ENCODE results near the gene INF2.
A peak's percentile ranks its signal among the peaks of the same experiment; 100 is the strongest.
"Not testable (repeated sequence)": the region's sequence is repeated elsewhere in the genome, so short reads cannot be mapped to it uniquely, and the experiment has no call there.

Gene INF2

DNA sequence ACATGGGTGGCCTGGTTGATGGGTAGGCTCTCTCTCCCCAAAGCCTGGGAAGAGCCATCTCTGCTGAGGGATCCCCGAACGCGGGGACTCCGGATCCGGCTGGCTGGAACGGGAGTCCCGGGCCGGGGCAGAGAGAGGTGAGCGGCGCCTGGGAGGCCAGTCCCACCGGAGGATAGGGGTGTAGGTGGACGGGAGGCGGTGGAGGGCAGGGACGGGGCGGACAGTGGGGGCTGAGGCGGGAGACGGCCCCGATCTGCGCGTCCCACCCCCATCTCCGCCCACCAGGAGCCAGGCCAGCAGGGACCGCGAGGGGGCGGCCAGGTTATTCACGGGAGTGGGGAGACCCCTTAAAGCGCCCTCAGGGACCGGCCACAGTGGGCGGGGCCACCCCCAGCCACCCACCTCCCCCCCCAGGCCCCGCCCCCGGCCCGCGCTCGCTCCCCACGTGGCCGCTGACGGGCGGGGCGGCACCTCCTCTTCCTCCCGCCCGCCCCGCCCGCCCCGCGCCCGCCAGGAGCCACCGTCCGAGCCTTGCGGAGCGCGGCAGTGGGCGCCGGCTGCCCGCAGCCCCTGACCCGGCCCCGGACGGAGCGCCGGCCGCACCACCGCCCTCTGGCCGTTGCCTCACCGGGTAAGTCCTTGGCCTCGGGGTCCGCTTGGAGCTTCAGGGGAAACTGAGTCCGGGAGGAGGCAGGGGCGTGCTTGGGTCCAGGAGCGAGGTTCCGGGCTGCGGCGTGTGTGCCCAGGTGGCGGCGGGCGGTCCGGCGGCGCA lies at the start of gene INF2:
Gene INF2 (plus strand): TSS at position 510 of the 772 bp plus-strand sequence. CDS start 11,748 bp downstream, outside the sequence.
- DNase-seq = peak in 1 of 2 donors; percentile 39

DNA sequence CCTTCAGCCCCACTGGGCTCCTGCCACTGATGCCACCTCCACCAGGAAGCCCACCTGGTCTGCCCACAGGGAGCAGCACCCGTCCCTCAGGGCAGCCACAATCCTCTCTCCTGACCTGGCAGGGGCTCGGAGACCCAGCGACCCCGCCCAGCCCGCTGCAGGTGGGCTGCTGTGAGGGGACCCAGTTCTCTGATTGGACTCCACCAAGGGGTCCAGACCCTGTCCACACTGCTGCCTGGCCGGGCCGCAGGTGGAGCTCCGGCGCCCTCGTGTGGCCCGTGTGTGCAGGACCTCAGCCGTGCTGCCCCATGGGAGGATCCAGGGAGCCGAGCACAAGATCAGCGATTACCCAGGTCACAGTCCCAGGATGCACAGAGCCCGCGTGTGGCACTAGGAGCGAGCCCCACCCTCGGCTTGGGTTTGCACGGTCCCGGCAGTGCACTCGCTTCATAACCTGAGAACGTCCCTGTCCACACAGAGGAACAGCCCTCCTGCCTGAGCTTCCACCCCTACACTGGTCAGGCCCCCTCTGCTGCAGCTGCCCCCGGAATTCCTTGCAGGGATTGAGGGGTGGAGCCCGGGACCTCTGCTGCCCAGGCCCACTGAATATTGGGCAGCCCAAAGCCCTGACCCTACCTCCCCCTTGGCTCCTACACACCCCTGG lies 49.4 kb upstream of the INF2 start:
- DNase-seq = peak in 1 of 2 donors; percentile 31

DNA sequence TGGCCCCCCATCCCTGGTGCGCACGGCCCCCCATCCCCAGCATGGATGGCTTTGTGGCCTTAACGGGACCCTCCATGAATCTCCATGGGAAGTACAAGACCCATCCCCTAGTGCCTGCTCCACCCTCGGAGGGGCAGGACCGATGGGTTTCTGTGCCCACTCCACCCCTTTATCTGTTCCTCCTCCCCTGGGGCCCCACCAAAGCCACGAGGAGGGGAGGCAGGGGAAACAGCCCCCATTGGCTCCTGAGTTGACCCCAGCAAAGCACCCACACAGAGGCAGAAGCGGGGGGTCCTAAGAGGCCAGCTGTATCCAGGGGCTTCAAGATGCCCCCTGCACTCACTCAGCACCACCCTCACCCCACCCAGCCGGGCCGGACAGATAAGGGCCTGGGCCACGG lies 48.7 kb upstream of the INF2 start:
- DNase-seq = no peak

DNA sequence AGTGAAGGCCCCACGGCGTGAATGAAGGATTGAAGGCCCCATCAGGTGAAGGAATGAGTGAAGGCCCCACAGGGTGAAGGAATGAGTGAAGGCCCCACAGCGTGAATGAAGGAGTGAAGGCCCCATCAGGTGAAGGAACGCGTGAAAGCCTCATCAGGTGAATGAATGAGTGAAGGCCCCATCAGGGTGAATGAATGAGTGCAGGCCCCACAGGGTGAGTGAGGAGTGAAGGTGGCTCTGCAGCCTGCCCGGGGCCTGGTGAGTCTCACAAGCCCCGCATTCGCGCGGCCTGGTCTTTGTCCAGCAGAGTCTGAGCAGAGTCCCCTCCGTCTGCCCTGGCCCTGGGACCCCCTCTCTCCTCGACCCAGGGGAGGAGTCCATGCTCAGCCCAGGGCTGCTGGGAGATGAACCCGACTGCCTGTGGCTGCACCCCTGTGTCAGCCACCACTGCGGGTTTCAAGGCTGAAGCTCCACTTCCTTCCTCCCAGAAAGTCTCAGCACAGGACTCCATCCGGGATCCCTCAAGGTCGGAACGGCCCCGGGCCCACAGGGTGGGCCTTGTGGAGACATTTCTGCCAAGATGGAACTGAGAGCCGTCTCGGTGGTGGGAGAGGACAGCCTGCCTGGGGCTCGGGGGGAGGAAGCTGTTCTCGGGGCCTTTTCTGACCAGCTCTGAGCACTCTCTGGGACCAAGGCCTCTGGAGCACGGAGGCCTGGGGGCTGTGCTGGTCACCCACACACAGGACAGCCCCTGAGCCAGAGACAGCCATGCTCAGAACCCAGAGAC lies 47.5 kb upstream of the INF2 start:
- no peak for DNase-seq

DNA sequence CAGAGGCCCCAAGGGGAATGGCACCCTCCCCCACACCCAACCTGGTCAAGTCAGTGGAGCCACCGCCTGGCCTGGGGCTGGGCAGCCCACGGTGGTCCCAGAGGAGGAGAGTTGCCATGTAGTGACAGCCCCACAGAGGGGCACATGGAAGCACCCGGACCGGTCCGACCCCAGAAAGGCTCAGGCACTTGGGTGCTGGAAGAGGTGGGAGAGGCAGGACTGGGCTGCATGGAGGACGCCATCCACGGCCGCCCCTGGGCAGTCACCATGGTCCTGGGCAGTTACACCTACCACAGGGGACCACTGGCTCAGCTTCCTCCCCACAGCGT lies 46.9 kb upstream of the INF2 start:
- DNase-seq = no peak

DNA sequence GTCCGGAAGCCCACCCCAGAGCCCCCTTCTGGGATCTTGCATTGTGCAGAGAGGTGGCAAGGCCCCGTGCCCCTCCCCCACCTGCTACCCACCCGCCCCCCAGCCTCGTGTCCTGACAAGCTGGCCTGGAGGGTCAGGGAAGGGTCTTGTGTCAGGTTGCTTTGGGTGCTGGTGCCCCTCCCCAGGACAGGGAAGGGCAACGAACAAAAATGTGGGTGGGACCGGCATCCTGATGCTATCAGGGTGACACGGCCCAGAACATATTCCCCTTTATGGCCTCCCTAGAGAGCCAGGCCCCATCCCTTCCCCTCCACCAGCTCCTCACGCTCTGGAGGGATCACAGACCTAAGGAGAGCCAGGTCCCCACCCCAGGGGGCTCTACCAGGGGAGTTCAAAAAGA lies 46.1 kb upstream of the INF2 start:
- DNase-seq = no peak

DNA sequence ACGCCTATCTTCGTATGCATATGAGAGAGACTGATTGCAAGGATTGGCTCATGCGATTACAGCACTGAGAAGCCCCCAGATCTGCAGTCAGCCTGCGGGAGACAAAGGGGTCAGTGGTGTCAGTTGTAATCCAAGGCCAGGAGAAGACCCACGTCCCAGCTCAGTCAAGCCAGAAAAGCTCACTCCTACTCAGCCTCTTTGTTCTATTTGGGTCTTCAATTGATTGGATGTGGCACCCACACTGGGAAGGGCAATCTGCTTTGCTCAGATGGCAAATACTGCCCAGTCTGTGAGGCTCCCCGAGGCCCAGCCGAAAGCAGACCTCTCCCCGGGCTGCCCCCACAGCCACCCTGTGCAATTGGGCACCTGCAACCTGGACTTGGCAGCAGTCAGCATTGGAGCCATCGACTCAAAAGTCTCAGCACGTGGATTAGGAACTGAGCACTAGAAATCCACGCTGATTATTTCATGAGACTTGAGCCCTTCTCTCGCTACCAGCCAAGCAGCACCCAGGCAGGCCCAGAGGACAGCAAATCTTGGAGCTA lies 45.3 kb upstream of the INF2 start:
- no peak for DNase-seq

DNA sequence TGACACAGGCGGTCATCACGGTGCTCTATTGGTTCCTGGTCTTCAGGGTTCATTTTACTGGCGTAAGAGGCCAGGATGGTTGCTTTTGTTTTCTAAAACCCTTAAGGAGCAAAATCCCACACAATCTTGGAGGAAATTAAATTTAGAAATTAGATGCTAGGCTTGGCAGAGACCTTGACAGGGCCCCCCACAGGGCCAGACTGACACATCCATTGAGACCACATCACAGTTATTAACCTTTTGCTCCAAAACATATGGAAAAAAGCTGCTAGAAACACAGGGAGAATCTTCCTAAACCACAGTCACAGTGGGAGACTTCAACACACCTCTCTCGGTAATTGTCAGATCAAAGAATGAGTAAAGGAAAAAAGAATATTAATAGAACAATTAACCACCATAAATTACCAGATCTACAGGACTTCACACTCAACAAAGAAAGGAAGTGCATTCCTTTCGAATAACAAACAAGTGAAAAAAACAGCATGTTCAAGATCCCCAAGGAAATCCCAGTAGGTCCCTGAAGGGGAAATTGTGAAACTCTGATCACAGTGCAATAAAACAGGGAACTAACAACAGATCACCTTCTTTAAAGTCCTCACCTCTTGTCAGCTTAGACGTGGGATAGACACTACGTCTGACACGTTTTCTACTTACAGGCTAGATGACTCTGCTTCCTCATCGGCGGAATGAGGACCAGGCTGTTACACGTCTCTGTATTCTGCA lies 44.6 kb upstream of the INF2 start:
- no peak for DNase-seq

DNA sequence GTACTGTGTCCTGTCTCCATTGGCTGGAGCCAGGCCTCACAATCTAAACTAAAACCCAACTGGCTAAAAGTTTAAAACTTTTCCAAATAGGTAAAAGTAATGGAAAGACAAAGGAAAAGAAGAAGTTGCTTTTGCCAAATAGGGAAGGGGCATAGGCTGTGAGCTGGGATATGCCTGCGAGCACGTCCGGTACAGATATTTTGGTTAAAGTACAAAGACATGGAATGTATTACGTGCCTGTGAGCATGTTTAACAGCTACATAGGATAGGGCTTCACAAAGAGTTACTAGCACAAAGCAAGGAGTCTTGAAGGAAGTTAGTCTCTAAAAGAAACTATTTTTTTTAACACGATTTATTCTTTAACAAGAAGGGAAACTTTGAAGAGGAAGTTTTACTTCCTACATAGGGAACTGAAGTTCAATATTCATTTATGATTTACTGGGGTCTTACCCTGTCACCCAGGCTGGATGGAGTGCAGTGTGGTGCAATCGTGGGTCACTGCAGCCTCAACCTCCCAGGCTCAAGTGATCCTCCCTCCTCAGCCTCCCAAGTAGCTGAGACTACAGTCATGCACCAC lies 41.9 kb upstream of the INF2 start:
- DNase-seq = no peak

DNA sequence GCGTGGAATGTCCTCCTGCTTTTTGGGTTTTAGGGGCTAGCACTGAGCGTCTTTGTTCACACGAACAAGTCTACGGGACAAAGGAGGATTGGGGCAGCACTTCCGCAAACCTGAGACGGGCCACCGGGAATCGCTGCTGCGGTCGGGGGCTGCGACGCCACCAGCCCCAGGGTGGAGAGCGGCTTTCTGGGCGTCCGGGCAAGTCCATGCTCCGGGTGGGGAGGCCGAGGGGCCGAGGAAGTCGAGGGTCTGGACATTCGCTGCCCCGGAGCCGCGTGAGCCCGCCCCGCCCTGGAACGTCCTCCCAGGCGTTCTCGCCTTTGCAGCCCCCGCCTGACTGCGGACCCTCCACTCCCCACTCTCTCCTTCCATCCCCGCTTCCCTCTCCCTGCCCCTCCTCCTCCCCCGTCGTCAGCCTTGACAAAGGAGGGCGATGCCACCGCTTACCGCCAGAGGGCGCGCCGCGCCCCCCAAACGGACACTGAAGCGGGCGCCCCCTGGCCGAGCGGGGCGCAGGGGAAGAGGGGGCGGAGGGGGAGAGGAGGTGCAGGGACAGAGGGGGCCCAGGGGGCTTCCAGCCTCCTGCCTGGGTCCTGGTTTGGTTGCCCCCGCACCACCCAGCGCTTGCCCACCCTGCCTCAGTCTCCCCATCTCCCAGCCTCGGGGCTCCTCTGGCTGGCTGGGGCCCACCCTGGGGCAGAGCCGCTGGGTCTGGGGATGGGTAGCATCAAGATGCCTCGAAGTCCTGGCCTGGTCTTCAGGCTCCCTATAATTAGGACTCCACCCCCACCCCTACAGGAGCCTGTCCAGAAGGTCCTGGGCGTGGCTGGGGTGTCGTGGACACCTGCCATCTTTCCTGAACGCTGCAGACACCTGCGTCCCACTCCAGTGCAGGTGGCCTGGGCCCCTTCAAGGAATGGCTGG lies 39.1 kb upstream of the INF2 start:
- peak; percentile 30 to 40 for DNase-seq

DNA sequence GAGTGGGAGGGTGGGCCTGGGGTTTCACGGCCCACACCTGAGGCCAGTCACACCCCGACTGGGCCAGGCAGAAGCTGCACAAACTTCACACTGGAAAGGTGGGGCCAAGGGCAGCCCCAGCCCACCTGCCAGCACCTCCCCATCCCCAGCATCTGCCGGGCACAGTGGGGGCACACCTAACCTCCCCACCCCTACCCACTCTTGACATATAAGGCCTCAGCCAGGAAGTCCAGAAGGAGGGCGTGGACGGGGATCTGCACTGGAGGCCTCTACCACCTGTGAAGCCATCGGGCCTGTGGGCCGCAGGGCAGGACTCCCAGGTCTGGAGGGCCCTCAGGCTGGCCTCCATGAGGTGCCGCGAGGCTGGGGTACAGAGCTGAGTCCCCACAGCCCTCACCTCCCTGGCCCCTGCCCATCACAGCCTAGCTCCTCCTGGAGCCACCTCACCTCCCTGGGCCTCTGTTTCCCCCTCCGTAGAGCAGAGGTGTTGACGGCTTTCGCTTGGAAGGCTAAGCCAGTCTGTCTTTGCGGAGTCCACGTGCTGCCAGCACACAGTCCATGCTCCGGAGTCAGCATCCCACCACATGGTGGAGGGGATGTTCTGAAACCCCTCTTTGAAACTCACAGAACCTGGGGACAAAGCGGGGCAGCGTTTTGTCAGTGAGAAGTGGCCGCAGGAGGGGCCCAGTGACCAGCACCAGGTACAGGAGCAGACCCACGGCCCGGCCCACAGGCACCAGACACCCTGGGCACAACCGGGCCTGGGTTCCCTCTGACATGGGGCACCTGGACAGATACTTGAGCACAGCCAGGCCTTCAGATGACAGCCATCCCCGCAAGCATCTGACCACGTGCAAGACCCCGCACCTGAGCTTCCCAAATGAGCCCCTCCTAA lies 38.2 kb upstream of the INF2 start:
- DNase-seq = no peak

DNA sequence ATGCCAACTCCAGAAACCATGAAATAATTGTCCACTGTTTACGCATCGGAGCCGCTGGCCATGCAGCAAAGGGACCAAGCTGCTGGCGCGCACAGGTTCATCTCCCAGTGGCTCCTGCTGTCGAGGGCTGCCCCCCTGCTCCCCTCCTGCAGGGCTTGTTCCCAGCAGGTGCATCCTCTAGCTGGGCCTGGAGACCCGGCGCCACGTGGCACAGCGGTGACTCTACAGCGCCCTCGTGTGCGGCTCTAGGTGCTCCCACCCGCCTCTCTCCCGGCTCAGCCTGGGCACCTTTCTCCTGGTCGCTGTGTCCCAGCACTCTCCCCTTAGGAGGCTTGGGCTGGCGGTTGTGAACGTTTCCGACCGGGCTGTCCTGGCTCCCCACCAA lies 37.5 kb upstream of the INF2 start:
- DNase-seq = no peak

DNA sequence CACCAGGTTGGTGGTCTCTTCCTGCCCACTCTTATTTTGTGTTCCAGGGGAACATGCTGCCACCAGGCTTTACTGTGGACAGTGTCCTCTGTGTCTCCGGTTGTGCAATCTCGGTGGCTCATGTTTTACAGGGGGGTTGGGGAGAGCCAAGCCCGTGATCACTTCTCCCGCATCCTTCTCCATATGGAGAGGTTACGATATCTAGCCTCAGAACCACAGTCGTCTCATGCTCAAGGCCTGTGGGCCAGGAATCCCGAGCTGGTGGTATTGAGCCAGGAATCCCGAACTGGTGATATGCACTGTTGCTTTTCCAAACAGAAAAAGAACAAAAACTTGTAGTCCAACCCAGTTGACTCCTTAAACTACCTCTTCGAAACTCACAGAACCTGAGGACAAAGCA lies 37.0 kb upstream of the INF2 start:
- no peak for DNase-seq

DNA sequence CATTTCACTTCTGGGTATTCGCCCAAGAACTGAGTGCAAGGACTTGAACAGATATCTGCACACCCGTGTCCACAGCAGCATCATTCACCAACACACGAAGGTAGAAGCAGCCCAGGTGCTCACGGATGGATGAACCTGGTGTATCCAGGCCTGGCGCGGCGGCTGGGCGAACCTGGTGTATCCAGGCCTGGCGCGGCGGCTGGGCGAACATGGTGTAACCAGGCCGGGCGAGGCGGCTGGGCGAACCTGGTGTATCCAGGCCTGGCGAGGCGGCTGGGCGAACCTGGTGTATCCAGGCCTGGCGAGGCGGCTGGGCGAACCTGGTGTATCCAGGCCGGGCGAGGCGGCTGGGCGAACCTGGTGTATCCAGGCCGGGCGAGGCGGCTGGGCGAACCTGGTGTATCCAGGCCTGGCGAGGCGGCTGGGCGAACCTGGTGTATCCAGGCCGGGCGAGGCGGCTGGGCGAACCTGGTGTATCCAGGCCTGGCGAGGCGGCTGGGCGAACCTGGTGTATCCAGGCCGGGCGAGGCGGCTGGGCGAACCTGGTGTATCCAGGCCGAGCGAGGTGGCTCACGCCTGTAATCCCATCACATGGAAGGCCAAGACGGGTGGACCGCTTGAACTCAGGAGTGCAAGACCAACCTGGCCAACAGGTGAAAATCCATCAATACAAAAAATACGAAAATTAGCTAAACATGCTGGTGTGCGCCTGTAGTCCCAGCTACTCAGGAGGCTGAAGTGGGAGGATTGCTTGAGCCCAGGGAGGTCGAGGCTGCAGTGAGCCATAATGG lies 36.1 kb upstream of the INF2 start:
- not testable (repeated sequence) for DNase-seq

DNA sequence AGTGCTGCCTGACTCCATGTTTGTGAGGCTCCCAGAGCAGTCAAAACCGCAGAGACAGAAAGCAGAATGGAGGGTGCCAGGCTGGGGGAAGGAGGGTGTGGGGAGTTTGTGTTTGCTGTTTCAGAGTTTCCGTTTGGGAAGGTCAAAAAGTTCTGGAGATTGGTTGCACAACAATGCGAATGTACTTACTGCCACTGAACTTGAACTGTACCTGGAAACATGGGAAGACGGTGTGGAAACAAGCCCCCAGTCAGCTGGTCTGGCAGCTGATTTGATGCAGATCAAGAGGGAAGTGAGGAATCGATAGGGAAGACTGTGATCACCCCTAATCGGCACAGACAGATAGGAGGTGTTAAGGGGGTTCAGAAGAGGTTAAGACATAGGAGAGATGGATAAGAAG lies 35.3 kb upstream of the INF2 start:
- DNase-seq = no peak

DNA sequence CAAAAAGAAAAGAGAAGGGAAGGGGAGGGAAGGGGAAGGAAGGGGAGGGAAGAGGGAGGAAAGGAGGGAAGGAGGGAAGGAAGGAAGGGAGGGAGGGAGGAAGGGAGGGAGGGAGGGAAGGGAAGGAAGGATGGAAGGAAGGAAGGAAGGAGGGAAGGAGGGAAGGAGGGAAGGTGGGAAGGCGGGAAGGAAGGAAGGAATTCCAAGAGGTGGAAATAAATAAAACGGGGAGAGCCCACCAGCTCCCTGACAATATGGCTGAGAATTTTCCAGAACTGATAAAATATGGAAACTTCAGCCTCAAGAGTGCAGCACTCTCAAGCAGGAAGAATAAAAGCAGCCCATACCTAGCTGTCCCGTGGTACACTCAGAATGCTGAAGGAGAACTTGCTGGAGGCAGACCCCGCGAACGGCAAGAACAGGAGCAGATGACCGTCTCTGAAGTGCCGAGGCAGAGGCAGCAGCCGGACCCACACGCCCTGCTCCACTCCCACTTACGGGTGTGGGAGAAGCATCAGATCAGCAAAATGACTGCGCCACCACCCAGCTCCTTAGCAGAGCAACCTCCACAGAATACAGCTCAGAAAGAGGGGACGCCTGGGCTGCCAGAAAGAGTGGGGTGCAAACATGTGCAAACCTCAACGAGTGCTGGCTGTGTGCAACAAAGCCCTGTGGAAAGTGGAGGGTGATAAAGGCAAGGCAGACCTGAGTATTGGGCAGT lies 34.1 kb upstream of the INF2 start:
- no peak for DNase-seq

DNA sequence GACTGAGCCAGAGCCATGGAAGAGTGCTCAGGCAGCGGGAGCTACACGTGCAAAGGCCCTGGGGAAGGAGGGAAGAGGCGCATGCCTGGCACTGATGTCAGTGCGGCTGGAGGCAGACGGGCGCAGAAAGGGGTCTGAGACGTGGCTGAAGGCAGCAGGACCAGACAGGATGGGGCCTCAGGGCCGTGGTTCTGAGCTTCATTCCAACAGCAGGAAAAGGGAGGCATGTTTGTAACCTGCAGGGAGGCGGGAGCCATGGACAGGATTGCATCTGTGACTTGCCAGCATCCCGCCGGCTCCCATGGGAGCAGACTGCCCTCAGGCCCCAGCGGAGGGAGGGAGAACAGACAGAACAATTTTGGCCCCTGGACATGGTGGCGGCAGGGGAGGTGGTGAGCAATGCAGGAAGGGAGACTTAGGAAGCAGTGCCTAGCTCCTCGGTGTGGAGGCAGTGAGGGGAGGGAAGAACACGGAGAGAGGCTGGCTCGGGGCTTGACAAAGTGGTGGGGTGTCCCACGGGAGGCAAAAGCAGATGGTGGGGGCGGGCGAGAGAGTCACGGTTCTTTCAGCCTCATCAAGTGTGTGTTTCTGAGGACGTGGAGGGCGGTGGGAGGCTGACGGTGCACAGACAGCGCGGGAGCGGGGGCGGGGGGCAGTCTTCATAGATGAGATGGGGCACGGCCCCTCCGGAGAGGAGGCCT lies 33.3 kb upstream of the INF2 start:
- DNase-seq = no peak

DNA sequence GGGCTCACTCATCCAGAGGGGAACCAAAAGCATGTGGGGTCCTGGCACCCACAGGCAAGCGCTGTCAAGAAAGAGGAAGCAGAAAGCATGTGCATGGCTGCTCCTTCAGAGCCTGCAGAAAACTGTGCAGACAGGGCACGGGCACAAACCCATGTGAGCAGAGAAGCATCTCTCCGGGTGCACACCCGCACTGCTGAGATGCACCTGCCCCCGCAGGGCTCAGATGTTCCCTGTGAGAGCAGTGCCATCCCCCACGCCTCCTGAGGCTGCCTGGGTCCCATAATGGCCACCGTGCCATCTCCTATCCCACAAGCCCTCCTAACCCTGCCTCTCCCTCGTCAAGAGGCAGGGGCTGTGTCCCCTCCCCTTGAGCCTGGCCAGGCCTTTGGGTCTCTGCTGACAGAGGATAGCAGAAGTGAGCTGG lies 32.3 kb upstream of the INF2 start:
- DNase-seq = peak in 1 of 2 donors; percentile 69

Measured in bone marrow (tissue), 2 donors.